GM18517 (cell line): ENCODE results near the gene CROCC.

Experiments
- ATAC-seq: cut with Tn5 transposase; IDR thresholded peaks from one replicate; pipeline ENCODE4 v1.9.1; 2021; ENCODE audit warnings: mild to moderate bottlenecking, moderate library complexity; ENCODE audit not compliant: unreplicated experiment

CROCC gene

GRCh38 chr1:16980473-16981268 lies 58.9 kb downstream of the CROCC start, which contains the start of gene MFAP2:
TSS of gene MFAP2 (minus strand) at chr1:16980620. CDS start at chr1:16978273, 2,347 bp downstream.
- no peak for ATAC-seq

DNA sequence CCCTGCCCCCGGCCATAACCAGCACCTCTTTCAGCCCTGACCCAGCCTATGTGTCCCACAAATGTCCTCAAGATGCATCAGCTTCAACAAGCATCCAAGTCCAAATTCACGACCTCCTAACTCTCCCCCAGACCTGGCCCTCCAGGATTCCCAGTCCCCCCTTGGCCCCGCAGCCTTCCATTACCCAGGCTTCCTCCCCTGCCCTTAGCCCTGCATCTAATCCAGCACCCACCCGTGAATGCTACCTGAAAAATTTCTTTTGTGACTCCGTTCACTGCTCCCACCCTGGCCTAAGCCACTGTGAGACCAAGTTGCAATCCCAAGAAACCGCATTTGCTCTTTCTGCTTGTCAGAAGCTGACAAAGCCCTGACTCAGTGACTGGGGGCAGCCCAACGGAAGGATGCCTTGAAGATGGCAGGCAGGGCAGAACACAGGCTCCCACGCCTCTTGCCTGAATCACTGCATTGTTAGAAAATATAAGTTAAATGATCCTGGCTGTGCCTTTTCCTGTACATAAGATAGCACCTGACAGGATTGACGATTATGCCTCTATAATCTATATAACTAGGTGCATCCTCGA lies 59.6 kb downstream of the CROCC start:
- ATAC-seq = no peak

GRCh38 chr1:16982902-16983301 lies 61.2 kb downstream of the CROCC start:
- ATAC-seq = no peak

DNA sequence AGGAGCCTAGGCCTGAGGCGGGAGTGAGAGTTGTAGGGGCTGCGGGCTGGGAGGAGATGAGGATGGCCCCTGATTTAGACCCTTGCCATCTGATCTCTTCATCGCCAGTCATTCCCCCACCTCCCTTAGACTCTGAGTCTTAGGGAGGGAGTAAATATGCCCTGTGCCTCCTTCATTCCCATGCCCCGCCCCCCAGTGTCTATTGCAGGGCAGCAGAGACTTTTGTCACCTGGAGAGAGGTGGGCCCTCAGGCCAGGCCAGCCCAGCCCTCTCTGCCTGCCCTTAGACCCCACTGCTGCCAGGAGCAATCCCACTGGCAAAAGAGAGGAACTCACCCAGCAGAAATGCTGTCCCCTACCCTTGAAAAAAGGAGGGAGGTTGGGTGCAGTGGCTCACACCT lies 61.9 kb downstream of the CROCC start:
- no peak for ATAC-seq

DNA sequence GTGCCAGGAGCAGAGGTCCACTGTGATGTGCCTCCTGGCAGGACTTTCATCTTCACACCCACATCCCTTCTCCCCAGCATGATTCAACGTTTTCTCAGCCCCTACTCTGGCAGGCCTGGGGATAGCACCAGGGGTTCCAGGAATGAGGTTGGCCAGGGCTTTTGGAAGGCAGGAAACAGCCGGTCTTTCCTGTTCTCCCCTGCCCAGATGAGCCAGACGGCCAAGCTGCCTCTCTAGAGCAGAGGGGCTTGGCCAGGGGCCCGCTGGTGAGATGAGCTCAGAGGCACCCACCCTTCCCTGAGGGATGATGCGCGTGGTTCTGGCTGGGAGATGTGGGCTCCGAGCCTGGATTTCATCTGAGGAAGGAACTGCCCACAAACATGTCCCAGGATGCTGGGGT lies 63.0 kb downstream of the CROCC start:
- ATAC-seq = no peak

- no peak for ATAC-seq
These were observed 64.4 kb downstream of the CROCC start for GRCh38 chr1:16986113-16986512.

DNA sequence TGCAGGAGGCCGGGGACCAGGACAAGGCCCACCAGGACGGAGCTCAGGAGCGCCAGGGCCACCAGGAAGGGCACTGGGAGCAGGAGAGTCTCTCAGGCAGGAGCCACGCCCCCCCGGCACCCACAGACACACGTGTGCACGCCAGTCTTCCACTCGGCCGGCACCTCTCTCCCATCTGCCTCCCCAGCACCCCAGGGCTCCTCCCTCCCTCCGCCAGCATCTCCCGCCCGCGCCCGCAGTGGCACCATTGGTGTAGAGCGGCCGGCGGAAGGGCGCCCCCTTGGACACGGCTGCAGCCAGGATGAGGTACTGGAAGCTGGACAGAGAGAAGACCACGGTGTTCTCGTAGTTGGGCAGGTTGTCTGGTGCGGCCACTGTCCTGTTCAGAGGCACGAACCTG lies 64.8 kb downstream of the CROCC start:
- ATAC-seq = no peak

DNA sequence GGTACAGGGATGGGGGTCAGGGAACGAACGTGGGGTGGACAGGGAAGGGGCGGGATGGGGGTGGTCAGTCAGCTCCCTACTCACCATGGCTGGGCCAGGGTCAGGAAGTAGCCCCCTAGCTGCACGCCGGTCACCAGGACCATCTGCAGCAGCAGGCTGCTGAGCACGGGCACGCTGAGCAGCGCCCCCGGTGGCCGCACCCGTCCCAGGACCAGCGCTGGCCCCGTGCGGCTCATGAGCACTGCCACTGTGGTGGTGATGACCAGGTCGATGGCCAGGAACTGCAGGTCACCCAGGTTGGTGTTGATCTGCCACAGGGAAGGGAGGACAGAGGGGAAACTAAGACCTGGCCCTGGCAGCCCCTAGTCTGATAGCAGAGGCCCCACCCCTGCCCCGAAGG lies 65.2 kb downstream of the CROCC start:
- no peak for ATAC-seq

- no peak for ATAC-seq
These were observed 66.5 kb downstream of the CROCC start for GRCh38 chr1:16988210-16988609.

- ATAC-seq = no peak
These were observed 68.1 kb downstream of the CROCC start for GRCh38 chr1:16989676-16990391.

DNA sequence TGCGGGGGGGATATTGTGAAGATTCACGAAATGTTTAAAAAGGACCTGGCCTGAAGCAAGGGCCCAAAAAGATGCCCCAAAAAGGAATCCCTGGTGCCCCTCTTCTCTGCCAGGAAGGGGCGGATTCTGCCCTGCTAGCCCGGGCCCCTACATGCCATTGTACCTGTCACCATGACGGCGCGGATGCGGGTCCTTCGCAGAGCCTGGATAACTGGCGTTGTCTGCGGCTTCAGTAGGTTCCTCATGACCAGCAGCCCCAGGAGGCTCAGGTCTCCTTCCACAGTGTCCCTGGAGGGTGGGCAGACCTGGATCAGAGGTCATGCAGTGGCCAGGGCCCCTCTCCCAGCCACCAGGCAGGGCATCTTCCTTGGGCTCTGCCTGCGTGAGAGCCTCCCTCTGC lies 69.8 kb downstream of the CROCC start:
- ATAC-seq = no peak

DNA sequence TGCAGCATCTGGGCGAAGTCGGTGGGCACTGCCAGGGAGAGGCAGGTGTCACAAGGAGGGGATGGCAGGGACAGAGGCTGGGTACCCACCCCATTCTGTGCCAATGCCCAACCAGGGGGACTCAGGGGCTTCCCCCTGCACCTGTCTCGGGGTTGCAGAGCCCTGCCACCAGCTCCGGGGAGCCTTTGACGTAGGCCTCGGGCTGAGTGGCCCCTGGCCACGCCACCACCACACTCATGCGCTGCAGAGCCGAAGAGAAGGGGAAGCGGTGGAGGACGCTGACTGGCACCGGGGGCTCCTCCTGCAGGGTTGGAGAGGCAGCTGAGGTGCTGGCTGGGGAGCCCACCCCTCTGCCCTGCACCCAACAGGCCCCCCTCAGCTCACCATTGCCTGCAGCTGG lies 70.4 kb downstream of the CROCC start:
- no peak for ATAC-seq

DNA sequence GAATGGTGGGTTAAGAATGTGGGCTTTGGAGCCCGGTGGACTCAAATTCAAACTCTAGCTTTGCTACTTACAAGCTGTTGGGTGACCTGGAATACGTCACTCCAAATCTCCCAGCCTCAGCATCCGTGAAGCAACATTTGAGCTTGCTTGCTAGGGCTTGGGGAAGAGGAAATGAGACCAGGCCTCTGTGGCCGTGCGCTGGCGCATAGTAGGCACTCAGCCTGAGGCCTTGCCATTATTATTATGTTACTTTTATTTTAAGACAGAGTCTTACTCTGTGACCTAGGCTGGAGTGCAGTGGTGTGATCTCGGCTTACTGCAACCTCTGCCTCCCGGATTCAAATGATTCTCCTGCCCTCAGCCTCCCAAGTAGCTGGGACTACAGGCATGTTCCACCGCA lies 70.9 kb downstream of the CROCC start:
- ATAC-seq = no peak

- no peak for ATAC-seq
These were observed 71.8 kb downstream of the CROCC start for GRCh38 chr1:16993521-16994038.

DNA sequence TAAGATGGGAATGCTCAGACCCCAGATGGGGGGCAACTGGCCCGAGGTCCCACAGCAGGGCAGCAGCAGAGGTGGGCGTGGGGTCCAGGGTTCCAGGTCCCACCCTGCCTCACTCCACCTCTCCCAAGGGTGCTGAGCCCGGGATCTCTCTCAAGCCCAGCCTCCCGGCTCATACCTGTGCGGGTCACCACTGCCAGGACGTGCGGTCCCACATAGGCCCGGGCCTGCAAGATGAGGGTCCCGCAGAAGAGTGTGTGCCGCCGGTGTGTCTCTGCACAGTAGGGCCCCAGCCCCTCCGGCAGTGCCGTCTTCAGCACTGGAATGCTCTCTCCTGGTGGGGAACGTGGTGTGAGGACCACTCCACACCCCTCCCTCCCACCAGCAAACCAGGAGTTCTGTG lies 75.1 kb downstream of the CROCC start:
- ATAC-seq = no peak

GRCh38 chr1:16998589-16998988 lies 76.9 kb downstream of the CROCC start:
- no peak for ATAC-seq

DNA sequence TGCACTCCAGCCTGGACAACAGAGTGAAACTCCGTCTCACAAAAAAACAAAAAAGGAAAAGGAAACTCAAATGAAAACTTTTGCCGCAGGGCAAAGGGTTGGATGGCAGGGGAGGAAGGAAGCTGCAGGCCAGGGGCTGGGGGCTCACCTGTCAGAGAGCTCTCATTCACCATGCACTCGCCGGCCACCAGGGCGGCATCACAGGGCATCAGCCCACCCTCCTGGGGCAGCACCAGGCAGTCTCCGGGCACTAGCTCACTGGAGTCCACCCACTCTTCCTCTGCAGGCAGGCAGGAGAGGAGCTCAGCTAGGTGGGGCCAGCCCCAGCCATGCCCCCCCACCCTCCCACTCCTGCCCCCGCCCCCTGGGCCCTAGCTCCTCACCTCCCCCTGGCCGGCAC lies 78.1 kb downstream of the CROCC start:
- ATAC-seq = no peak

GRCh38 chr1:17001760-17002523 lies 80.2 kb downstream of the CROCC start:
- no peak for ATAC-seq

- no peak for ATAC-seq
These were observed 80.8 kb downstream of the CROCC start for GRCh38 chr1:17002524-17002902.

DNA sequence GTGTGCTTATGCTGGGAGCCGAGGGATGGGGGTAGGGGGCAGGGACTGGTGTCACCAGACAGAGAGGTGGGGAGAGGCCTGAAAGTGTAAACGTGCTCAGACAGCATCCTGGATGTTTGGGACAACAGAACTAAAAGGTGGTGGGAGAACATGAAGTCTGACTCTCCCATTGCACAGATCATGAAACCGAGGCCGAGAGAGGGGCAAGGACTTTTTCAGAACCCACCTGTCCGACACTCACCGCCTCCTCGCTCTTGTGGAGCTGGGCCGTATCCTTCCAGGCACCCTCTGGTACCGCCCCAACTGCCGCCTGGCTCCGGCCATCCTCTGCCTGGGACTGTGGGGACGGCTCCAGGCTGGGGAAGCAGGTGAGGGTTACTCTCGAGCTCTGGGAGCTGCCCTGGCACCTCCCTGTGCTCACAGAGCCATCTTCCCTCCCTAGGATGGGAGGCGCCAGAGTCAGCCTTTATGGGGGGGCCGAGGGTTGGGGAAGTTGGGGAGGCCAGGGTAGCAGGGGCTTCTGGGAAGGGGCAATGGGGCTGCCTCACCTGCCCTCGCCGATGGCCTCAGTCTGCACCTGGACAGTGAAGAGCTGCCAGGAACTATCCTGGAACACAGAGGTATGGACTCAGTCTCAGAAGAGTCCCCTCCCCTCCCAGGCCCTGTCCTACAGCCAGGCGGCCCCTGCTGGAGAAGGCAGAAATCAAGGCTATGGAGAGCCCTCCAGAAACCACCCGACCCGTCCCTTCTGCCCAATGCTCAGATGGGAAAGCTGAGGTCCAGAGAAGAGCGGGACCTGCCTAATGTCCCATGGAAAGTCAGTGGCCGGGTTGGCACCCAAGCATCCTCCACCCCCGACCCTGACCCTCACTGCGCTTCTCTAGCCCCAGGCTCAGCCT lies 83.0 kb downstream of the CROCC start:
- ATAC-seq = no peak
